ENCODE measurements around the gene OOSP2.

OOSP2 gene

DNA sequence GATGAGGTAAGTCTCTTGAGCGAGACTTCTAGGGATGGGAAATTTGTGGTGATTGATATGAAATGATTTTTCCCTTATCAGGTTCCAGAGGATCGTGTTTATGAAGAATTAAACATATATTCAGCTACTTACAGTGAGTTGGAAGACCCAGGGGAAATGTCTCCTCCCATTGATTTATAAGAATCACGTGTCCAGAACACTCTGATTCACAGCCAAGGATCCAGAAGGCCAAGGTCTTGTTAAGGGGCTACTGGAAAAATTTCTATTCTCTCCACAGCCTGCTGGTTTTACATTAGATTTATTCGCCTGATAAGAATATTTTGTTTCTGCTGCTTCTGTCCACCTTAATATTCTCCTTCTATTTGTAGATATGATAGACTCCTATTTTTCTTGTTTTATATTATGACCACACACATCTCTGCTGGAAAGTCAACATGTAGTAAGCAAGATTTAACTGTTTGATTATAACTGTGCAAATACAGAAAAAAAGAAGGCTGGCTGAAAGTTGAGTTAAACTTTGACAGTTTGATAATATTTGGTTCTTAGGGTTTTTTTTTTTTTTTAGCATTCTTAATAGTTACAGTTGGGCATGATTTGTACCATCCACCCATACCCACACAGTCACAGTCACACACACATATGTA is 55.4 kb downstream of the OOSP2 start:
- no peak for DNase-seq (ENCODE audit: low read depth)
- H3K4me3 ChIP-seq (ENCODE audit: low read depth, low read length): no peak overlapping the region
- TF ChIP-seq, protein P1, sequence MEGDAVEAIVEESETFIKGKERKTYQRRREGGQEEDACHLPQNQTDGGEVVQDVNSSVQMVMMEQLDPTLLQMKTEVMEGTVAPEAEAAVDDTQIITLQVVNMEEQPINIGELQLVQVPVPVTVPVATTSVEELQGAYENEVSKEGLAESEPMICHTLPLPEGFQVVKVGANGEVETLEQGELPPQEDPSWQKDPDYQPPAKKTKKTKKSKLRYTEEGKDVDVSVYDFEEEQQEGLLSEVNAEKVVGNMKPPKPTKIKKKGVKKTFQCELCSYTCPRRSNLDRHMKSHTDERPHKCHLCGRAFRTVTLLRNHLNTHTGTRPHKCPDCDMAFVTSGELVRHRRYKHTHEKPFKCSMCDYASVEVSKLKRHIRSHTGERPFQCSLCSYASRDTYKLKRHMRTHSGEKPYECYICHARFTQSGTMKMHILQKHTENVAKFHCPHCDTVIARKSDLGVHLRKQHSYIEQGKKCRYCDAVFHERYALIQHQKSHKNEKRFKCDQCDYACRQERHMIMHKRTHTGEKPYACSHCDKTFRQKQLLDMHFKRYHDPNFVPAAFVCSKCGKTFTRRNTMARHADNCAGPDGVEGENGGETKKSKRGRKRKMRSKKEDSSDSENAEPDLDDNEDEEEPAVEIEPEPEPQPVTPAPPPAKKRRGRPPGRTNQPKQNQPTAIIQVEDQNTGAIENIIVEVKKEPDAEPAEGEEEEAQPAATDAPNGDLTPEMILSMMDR (IDR thresholded peaks at IDR 0.05; ENCODE audit: insufficient read depth, low read depth, low read length, missing control alignments): no peak

DNA sequence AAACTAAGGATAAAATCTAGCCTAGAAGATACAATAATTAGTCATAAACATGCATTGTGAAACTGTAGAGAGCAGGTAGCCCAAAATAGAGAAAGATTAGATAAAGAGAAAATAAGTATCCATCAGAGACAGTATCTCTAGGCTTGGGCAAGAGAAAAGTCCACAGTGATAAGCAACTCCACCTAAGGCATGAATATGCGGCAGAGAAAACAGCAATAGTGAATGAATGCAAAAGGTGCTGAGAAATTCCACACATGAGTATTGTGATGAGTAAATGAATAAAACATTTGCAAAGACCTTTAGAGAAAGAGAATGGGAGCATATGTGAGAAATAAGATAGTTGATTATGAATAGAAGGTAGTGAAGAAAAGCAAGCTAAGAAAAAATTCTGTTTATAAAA is 57.0 kb downstream of the OOSP2 start:
- TF ChIP-seq, protein P1 (IDR thresholded peaks at IDR 0.05; ENCODE audit: insufficient read depth, low read depth, low read length, missing control alignments): no peak
- no peak for DNase-seq (ENCODE audit: low read depth)
- H3K4me3 ChIP-seq (ENCODE audit: low read depth, low read length): no peak overlapping the region

Data from GM12865 (cell line).